ENCODE measurements around the gene IVD.
A peak's percentile ranks its signal among the peaks of the same experiment; 100 is the strongest.

Gene IVD

GRCh38 chr15:40463279-40463678 lies 57.7 kb downstream of the IVD start:
- Mint-ChIP-seq H3K27ac (no peak overlapping the region), H3K4me3 (no peak overlapping the region)

GRCh38 chr15:40463886-40464545 lies 58.4 kb downstream of the IVD start:
- H3K4me3 Mint-ChIP-seq, result no peak overlapping the region
- H3K27me3 Mint-ChIP-seq (ENCODE audit: low read depth), result no peaks in the 10 kb centered on the region
- H3K9me3 Mint-ChIP-seq, result no peaks in the 10 kb centered on the region
- peaks cover 5% of the 10 kb centered on the region for H3K36me3 Mint-ChIP-seq (ENCODE audit: low read depth)
- no peak overlapping the region for H3K27ac Mint-ChIP-seq
- H3K4me1 Mint-ChIP-seq (ENCODE audit: low read depth), result peaks cover 15% of the 10 kb centered on the region

More at GRCh38 chr15:40463279-40463678, 57.7 kb downstream of the IVD start:
- Mint-ChIP-seq H3K36me3 (ENCODE audit: low read depth) (peaks cover 5% of the 10 kb centered on the region), H3K9me3 (no peaks in the 10 kb centered on the region), H3K27me3 (ENCODE audit: low read depth) (no peaks in the 10 kb centered on the region), H3K4me1 (ENCODE audit: low read depth) (peaks cover 15% of the 10 kb centered on the region)

DNA sequence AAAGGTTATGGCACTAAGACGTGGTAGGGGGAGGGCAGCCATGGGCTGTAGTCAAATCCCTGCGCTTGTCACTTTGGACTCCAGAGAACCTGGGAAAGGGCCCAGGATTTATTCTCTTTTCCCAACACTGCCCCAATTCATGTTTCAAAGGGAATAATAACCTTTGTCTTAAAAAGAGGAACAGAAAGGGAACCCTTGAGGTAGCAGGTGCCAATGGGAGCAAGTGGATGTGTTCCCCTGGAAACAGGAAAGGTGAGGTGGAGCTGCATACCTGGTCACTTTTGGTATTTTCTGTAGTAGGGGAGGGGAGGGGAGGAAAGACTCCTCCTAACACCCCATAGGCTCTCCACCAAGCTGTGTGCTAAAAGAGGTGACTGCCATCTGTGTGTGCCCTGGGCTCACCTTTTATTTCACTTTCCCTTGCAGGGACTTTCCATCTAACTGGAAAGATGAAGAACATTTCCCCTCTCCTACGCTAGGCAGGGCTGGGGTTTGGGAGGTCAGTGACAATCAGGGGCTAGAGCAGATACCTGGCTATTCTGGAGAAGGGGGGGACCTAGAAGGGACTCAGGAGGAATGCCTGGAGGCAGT lies 59.1 kb downstream of the IVD start:
- no peak overlapping the region for H3K27ac Mint-ChIP-seq

DNA sequence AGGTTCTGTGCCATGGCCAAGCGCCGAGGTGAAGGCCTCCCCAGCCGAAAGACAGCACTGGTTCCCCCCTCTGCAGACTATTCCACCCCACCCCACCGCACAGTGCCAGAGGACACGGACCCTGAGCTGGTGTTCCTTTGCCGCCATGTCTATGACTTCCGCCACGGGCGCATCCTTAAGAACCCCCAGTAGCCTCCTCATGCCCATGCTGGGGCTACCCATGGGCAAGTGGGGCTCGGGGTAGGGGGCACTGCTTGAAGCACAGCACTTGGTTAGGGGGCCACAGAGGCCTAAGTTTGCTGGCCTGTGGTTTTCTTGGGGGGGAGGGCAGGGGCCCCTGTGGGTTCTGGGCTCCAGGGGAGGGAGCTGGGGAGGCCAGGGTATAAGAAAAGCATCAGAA lies 60.3 kb downstream of the IVD start:
- Mint-ChIP-seq H3K27ac (no peak overlapping the region), H3K4me3 (no peak overlapping the region), H3K9me3 (no peaks in the 10 kb centered on the region), H3K36me3 (ENCODE audit: low read depth) (peaks cover 5% of the 10 kb centered on the region), H3K27me3 (ENCODE audit: low read depth) (no peaks in the 10 kb centered on the region), H3K4me1 (ENCODE audit: low read depth) (peaks cover 15% of the 10 kb centered on the region)

More for the DNA sequence above, 59.1 kb downstream of the IVD start:
- peaks cover 5% of the 10 kb centered on the region for H3K36me3 Mint-ChIP-seq (ENCODE audit: low read depth)
- H3K27me3 Mint-ChIP-seq (ENCODE audit: low read depth), result no peaks in the 10 kb centered on the region
- peaks cover 15% of the 10 kb centered on the region for H3K4me1 Mint-ChIP-seq (ENCODE audit: low read depth)
- H3K9me3 Mint-ChIP-seq, result no peaks in the 10 kb centered on the region
- no peak overlapping the region for H3K4me3 Mint-ChIP-seq

GRCh38 chr15:40466426-40467260 lies 61.0 kb downstream of the IVD start:
- Mint-ChIP-seq H3K36me3 (ENCODE audit: low read depth) (peaks cover 6% of the 10 kb centered on the region), H3K9me3 (no peaks in the 10 kb centered on the region), H3K27me3 (ENCODE audit: low read depth) (no peaks in the 10 kb centered on the region), H3K4me3 (no peak overlapping the region), H3K27ac (peak overlapping the region; percentile 45), H3K4me1 (ENCODE audit: low read depth) (peaks cover 16% of the 10 kb centered on the region)

DNA sequence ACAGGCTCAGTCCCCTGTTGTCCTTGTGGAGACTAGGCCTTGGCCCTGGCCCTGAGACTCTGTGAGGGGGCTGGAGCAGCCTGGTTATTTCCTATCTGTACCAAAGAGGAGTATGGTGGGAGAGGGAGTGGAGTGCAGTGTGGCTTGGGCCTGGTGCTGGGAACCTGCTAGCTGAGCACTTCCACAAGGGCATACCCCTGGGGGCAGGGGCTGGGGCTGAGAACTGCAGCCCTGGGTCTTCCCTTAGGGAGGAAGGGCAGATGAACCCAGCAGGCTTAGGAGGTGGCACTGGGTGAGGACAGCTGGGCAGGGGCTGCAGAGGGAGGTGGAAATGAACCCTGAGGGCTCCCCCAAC lies 61.6 kb downstream of the IVD start:
- H3K36me3 Mint-ChIP-seq (ENCODE audit: low read depth), result peaks cover 8% of the 10 kb centered on the region
- no peak overlapping the region for H3K27ac Mint-ChIP-seq
- peaks cover 20% of the 10 kb centered on the region for H3K4me1 Mint-ChIP-seq (ENCODE audit: low read depth)
- H3K9me3 Mint-ChIP-seq, result no peaks in the 10 kb centered on the region
- no peaks in the 10 kb centered on the region for H3K27me3 Mint-ChIP-seq (ENCODE audit: low read depth)
- H3K4me3 Mint-ChIP-seq, result no peak overlapping the region

GRCh38 chr15:40468898-40469331 lies 63.3 kb downstream of the IVD start:
- Mint-ChIP-seq H3K4me1 (ENCODE audit: low read depth) (peaks cover 28% of the 10 kb centered on the region), H3K27me3 (ENCODE audit: low read depth) (no peaks in the 10 kb centered on the region), H3K36me3 (ENCODE audit: low read depth) (peaks cover 8% of the 10 kb centered on the region), H3K27ac (no peak overlapping the region), H3K9me3 (no peaks in the 10 kb centered on the region), H3K4me3 (no peak overlapping the region)

DNA sequence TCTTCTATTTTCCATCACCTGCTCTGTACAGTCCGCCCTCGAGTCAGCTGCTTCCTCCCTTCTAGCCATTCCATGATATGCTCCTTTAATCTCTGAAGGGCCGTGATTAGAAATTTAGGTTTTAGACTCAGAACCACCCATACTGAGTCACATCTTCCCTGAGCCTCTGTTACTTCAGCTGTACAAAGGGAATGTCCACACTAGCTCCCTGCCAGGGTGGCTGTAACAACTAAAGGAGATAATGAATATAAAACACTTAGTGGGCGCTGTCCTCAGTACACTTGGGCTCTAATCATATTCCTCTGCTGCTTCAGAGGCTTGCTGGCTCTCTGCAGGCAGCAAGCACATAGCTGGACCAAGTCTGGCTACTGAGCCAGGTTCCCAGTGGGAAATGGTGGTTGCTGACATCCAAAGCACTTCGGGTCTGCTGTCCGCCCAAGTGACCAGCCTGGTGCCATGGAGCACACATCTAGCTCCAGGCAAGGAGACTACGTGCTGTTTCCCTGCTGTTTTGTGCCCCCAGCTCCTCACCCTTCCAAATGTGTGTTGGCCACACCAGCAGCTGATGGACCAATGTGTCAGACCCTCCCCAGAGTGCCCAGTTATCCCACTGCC lies 64.3 kb downstream of the IVD start:
- H3K4me1 Mint-ChIP-seq (ENCODE audit: low read depth), result peaks cover 27% of the 10 kb centered on the region
- H3K9me3 Mint-ChIP-seq, result no peaks in the 10 kb centered on the region
- H3K4me3 Mint-ChIP-seq, result peak overlapping the region; percentile 51
- peak overlapping the region; percentile 45 for H3K27ac Mint-ChIP-seq
- peaks cover 2% of the 10 kb centered on the region for H3K27me3 Mint-ChIP-seq (ENCODE audit: low read depth)
- peaks cover 8% of the 10 kb centered on the region for H3K36me3 Mint-ChIP-seq (ENCODE audit: low read depth)

- Mint-ChIP-seq H3K27ac (peak within 1 kb of the TSS; percentile 87), H3K27me3 (ENCODE audit: low read depth) (peaks cover 6% of the 10 kb centered on the region), H3K4me1 (ENCODE audit: low read depth) (peaks cover 23% of the 10 kb centered on the region), H3K9me3 (no peaks in the 10 kb centered on the region), H3K36me3 (ENCODE audit: low read depth) (peaks cover 5% of the 10 kb centered on the region), H3K4me3 (peak within 1 kb of the TSS; percentile 85)
Measured at GRCh38 chr15:40470423-40471104, 65.0 kb downstream of the IVD start, which contains the start of gene CHST14. TSS of gene CHST14 (plus strand) at chr15:40470984. CDS start at chr15:40471214, 230 bp downstream.

Measured in T-helper 1 cell treated with Interleukin-12 subunit alpha and Interleukin-12 subunit beta and Interleukin-4 antibody, amounts not matched to agents 30 μg/mL and 1 μg/mL, for 36 hours (primary cell).